HepG2 (cell line): ENCODE data around the gene POFUT1. TPM values are rescaled to one million over a fixed set of nuclear protein-coding genes. Genes with fewer than 3 reads are reported as not detected.
A peak's percentile ranks its signal among the peaks of the same experiment; 100 is the strongest.

Experiments used
- CC2D1A ChIP-seq: sonication (generic); formaldehyde crosslinking; IDR thresholded peaks from 2 replicates; pipeline ENCODE4 v1.8.1; 2023; ENCODE audit warnings: mild to moderate bottlenecking, missing genetic modification reagents
- FOSL1 ChIP-seq: sonication (generic); formaldehyde crosslinking; IDR thresholded peaks from 2 replicates; pipeline ENCODE4 v1.9.0; 2021; ENCODE audit warnings: missing genetic modification reagents, borderline replicate concordance
- HOXA9 ChIP-seq: sonication (generic); formaldehyde crosslinking; IDR thresholded peaks from 2 replicates; pipeline ENCODE4 v1.8.1; 2022; ENCODE audit warnings: missing genetic modification reagents, mild to moderate bottlenecking, moderate library complexity, borderline replicate concordance
- IKZF1 ChIP-seq: fragments of 450-650 bp; IDR thresholded peaks from 2 replicates; pipeline ENCODE4 v1.7.1; 2016
- KLF12 ChIP-seq: sonication (generic); formaldehyde crosslinking; IDR thresholded peaks from 2 replicates; pipeline ENCODE4 v1.4.0; 2020; ENCODE audit warnings: missing genetic modification reagents, borderline replicate concordance
- MAFG ChIP-seq: sonication (generic); formaldehyde crosslinking; IDR thresholded peaks from 2 replicates; pipeline ENCODE4 v1.5.1; 2020; ENCODE audit warnings: mild to moderate bottlenecking, missing genetic modification reagents
- MYC ChIP-seq: sonication (generic); formaldehyde crosslinking; IDR thresholded peaks from 2 replicates; pipeline ENCODE4 v1.9.0; 2021; ENCODE audit warnings: missing genetic modification reagents, borderline replicate concordance
- PHB2 ChIP-seq: fragments of 450-650 bp; IDR thresholded peaks from 2 replicates; pipeline ENCODE4 v1.6.1; 2018; ENCODE audit not compliant: partially characterized antibody
- THAP11 ChIP-seq: IDR thresholded peaks from 2 replicates; pipeline ENCODE4 v1.6.1; 2016; ENCODE audit warnings: missing biosample characterization, missing genetic modification reagents
- THYN1 ChIP-seq: sonication (generic); formaldehyde crosslinking; IDR thresholded peaks from 2 replicates; pipeline ENCODE4 v1.8.1; 2023; ENCODE audit warnings: low read depth, mild to moderate bottlenecking, moderate library complexity, missing genetic modification reagents, borderline replicate concordance
- XRCC5 ChIP-seq: fragments of 200-400 bp; formaldehyde crosslinking; optimal IDR thresholded peaks from 2 replicates; pipeline ENCODE3; 2017; ENCODE audit warnings: mild to moderate bottlenecking, low read length
- ZNF432 ChIP-seq: sonication (generic); formaldehyde crosslinking; IDR thresholded peaks from 2 replicates; pipeline ENCODE4 v1.5.0; 2020; ENCODE audit warnings: missing genetic modification reagents, mild to moderate bottlenecking, borderline replicate concordance
- ZNF557 ChIP-seq: sonication (generic); formaldehyde crosslinking; IDR thresholded peaks from 2 replicates; pipeline ENCODE4 v1.4.0; 2020; ENCODE audit warnings: missing genetic modification reagents
- ZNF709 ChIP-seq: sonication (generic); formaldehyde crosslinking; IDR thresholded peaks from 2 replicates; pipeline ENCODE4 v1.5.0; 2020; ENCODE audit warnings: mild to moderate bottlenecking, missing genetic modification reagents
- ZNF772 ChIP-seq: sonication (generic); formaldehyde crosslinking; IDR thresholded peaks from 2 replicates; pipeline ENCODE4 v1.5.0; 2020; ENCODE audit warnings: mild to moderate bottlenecking, missing genetic modification reagents
- polyA plus RNA-seq, 8 experiments: library from polyadenylated mRNA; depleted of rRNA in 3 of 8; stranded (reverse) in 7 of 8; unstranded in 1 of 8; fragments of >200 nt; fragmentation: Illumina TruSeq in 4 of 8; extraction: Trizol in 4 of 8; gene quantifications; 2 replicates each; pipeline versions ENCODE4 v1.2.1 to v1.2.3, GENCODE V29; 2011 to 2016; ENCODE audit warnings: low read depth in 4 of 8, missing spikeins in 1 of 8, mixed read lengths in 1 of 8; ENCODE audit not compliant: insufficient read depth in 1 of 8
- total RNA-seq, 5 experiments: library from RNA; depleted of rRNA; stranded (reverse); fragments of >200 nt; fragmentation: Illumina TruSeq; extraction: Trizol; gene quantifications; 2 replicates each; pipeline ENCODE4 v1.2.3, GENCODE V29; 2016; ENCODE audit warnings: low read depth in 1 of 5
- TF ChIP-seq, protein P1 (sequence below): sonication (generic); formaldehyde crosslinking; IDR thresholded peaks from 2 replicates; pipeline ENCODE4 v1.4.0; 2020; ENCODE audit warnings: mild to moderate bottlenecking, missing genetic modification reagents
- TF ChIP-seq, protein P2 (sequence below): IDR thresholded peaks from 2 replicates; pipeline ENCODE4 v1.6.1; 2016; ENCODE audit warnings: control low read depth
- TF ChIP-seq, protein P3 (sequence below): sonication (generic); formaldehyde crosslinking; IDR thresholded peaks from 2 replicates; pipeline ENCODE4 v1.4.0; 2020; ENCODE audit warnings: missing genetic modification reagents
- TF ChIP-seq, protein P4 (sequence below): sonication (generic); formaldehyde crosslinking; IDR thresholded peaks from 2 replicates; pipeline ENCODE4 v1.9.0; 2021; ENCODE audit warnings: missing genetic modification reagents, mild to moderate bottlenecking, borderline replicate concordance
- TF ChIP-seq, protein P5 (sequence below): sonication (generic); formaldehyde crosslinking; IDR thresholded peaks from 2 replicates; pipeline ENCODE4 v1.4.0; 2020; ENCODE audit warnings: missing genetic modification reagents, borderline replicate concordance

The POFUT1 gene
- total and polyA plus RNA-seq, 2 of the 13 experiments (the other 11 are each of a cell fraction or from before 2014, with no cell fraction given) = 35.5 to 58.3 TPM

DNA sequence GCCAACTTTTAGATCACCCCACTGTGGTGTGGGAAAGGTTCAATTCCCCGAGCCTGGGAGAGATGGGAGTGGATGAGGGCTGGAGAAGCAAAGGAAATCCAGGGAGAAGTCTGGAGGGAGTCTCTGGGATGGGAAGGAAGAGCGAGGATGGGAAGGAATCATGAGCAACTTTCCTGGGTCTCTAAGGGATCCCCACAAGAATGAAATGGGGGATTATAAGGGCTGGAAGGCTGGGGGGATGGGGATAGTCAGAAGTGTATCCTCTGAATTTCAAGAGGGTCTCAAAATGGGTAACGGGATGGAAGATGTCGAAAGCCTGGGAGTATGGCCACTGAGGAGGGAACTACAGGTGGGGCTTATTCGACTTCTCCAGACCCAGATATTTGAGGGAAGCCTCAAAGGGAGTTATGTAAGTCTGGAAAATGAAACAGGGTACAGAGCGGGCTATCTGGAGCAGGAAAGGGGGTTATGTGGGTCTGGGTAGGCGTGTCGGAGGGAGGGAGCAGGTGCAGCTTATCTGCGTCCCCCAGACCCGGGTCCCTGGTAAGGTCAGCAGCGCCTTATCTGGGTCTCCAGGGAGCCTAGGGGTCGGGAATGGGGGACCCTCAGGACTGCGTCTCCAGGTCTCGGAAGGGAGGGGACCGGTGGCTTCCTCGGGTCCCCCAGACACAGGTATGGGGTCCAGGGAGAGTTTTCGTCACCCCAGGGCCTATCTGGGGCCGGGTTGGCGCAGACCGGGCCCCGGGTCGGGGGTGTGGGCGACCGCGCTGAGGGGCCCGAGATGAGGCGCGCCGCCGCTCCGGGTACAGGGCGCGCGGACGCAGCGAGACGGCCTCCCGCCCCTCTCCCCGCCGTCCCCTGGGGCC, 687 bp upstream of the POFUT1 start (continued):
- TF ChIP-seq, protein P1, sequence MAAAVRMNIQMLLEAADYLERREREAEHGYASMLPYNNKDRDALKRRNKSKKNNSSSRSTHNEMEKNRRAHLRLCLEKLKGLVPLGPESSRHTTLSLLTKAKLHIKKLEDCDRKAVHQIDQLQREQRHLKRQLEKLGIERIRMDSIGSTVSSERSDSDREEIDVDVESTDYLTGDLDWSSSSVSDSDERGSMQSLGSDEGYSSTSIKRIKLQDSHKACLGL (CRISPR knock-in tag) = 0 out of 2 replicates have a peak, but pooled peaks have one; percentile 1
- TF ChIP-seq MYC (CRISPR knock-in tag) = 0 out of 2 replicates have a peak, but pooled peaks have one; percentile 11
- TF ChIP-seq THYN1 (CRISPR knock-in tag) = no peak
- no peak for TF ChIP-seq THAP11
- TF ChIP-seq, protein P2, sequence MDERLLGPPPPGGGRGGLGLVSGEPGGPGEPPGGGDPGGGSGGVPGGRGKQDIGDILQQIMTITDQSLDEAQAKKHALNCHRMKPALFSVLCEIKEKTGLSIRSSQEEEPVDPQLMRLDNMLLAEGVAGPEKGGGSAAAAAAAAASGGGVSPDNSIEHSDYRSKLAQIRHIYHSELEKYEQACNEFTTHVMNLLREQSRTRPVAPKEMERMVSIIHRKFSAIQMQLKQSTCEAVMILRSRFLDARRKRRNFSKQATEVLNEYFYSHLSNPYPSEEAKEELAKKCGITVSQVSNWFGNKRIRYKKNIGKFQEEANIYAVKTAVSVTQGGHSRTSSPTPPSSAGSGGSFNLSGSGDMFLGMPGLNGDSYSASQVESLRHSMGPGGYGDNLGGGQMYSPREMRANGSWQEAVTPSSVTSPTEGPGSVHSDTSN (CRISPR knock-in tag) = no peak
- no peak for TF ChIP-seq IKZF1
- peak; percentile 22; the same call in 1 of the 2 replicates for TF ChIP-seq FOSL1 (CRISPR knock-in tag)
- TF ChIP-seq CC2D1A = 0 out of 2 replicates have a peak, but pooled peaks have one; percentile 72
- TF ChIP-seq ZNF772 (CRISPR knock-in tag) = no peak
- TF ChIP-seq, protein P3, sequence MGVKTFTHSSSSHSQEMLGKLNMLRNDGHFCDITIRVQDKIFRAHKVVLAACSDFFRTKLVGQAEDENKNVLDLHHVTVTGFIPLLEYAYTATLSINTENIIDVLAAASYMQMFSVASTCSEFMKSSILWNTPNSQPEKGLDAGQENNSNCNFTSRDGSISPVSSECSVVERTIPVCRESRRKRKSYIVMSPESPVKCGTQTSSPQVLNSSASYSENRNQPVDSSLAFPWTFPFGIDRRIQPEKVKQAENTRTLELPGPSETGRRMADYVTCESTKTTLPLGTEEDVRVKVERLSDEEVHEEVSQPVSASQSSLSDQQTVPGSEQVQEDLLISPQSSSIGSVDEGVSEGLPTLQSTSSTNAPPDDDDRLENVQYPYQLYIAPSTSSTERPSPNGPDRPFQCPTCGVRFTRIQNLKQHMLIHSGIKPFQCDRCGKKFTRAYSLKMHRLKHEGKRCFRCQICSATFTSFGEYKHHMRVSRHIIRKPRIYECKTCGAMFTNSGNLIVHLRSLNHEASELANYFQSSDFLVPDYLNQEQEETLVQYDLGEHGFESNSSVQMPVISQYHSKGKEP (CRISPR knock-in tag) = no peak
- no peak for TF ChIP-seq PHB2
- no peak for TF ChIP-seq MAFG (CRISPR knock-in tag)
- TF ChIP-seq ZNF709 (CRISPR knock-in tag) = no peak
- TF ChIP-seq ZNF557 = peak; percentile 24; the same call in 1 of the 2 replicates
- no peak for TF ChIP-seq KLF12 (CRISPR knock-in tag)
- TF ChIP-seq, protein P4, sequence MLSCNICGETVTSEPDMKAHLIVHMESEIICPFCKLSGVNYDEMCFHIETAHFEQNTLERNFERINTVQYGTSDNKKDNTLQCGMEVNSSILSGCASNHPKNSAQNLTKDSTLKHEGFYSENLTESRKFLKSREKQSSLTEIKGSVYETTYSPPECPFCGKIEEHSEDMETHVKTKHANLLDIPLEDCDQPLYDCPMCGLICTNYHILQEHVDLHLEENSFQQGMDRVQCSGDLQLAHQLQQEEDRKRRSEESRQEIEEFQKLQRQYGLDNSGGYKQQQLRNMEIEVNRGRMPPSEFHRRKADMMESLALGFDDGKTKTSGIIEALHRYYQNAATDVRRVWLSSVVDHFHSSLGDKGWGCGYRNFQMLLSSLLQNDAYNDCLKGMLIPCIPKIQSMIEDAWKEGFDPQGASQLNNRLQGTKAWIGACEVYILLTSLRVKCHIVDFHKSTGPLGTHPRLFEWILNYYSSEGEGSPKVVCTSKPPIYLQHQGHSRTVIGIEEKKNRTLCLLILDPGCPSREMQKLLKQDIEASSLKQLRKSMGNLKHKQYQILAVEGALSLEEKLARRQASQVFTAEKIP (CRISPR knock-in tag) = no peak
- TF ChIP-seq XRCC5 = peak; percentile 2
- TF ChIP-seq ZNF432 (CRISPR knock-in tag) = no peak; the same call in 1 of the 2 replicates
- TF ChIP-seq HOXA9 (CRISPR knock-in tag) = no peak
- TF ChIP-seq, protein P5, sequence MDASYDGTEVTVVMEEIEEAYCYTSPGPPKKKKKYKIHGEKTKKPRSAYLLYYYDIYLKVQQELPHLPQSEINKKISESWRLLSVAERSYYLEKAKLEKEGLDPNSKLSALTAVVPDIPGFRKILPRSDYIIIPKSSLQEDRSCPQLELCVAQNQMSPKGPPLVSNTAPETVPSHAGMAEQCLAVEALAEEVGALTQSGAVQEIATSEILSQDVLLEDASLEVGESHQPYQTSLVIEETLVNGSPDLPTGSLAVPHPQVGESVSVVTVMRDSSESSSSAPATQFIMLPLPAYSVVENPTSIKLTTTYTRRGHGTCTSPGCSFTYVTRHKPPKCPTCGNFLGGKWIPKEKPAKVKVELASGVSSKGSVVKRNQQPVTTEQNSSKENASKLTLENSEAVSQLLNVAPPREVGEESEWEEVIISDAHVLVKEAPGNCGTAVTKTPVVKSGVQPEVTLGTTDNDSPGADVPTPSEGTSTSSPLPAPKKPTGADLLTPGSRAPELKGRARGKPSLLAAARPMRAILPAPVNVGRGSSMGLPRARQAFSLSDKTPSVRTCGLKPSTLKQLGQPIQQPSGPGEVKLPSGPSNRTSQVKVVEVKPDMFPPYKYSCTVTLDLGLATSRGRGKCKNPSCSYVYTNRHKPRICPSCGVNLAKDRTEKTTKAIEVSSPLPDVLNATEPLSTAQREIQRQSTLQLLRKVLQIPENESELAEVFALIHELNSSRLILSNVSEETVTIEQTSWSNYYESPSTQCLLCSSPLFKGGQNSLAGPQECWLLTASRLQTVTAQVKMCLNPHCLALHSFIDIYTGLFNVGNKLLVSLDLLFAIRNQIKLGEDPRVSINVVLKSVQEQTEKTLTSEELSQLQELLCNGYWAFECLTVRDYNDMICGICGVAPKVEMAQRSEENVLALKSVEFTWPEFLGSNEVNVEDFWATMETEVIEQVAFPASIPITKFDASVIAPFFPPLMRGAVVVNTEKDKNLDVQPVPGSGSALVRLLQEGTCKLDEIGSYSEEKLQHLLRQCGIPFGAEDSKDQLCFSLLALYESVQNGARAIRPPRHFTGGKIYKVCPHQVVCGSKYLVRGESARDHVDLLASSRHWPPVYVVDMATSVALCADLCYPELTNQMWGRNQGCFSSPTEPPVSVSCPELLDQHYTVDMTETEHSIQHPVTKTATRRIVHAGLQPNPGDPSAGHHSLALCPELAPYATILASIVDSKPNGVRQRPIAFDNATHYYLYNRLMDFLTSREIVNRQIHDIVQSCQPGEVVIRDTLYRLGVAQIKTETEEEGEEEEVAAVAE (CRISPR knock-in tag) = no peak
